ENCODE results near the gene ZFYVE28.
A peak's percentile ranks its signal among the peaks of the same experiment; 100 is the strongest.
"Not testable (repeated sequence)": the region's sequence is repeated elsewhere in the genome, so short reads cannot be mapped to it uniquely, and the experiment has no call there.

The ZFYVE28 gene

GRCh38 chr4:2284161-2284933, 134.1 kb downstream of the ZFYVE28 start:
- DNase-seq (ENCODE audit: extremely low spot score, insufficient read length, low read depth): no peak

GRCh38 chr4:2283199-2283711, 135.2 kb downstream of the ZFYVE28 start:
- no peak for DNase-seq (ENCODE audit: extremely low spot score, insufficient read length, low read depth)
- no peak for FAIRE-seq

More at GRCh38 chr4:2284161-2284933, 134.1 kb downstream of the ZFYVE28 start:
- no peak for FAIRE-seq

- peak; percentile 59 for FAIRE-seq
- DNase-seq (ENCODE audit: extremely low spot score, insufficient read length, low read depth): peak; percentile 22
Measured at GRCh38 chr4:2281575-2282343, 136.7 kb downstream of the ZFYVE28 start.

GRCh38 chr4:2280531-2281300, 137.7 kb downstream of the ZFYVE28 start:
- FAIRE-seq (no peak), DNase-seq (ENCODE audit: extremely low spot score, insufficient read length, low read depth) (no peak)

GRCh38 chr4:2277956-2278355, 140.5 kb downstream of the ZFYVE28 start:
- no peak for FAIRE-seq
- DNase-seq (ENCODE audit: extremely low spot score, insufficient read length, low read depth): no peak

GRCh38 chr4:2276581-2277325, 141.7 kb downstream of the ZFYVE28 start:
- DNase-seq (ENCODE audit: extremely low spot score, insufficient read length, low read depth) (no peak), FAIRE-seq (no peak)

GRCh38 chr4:2275546-2276251, 142.7 kb downstream of the ZFYVE28 start:
- DNase-seq (ENCODE audit: extremely low spot score, insufficient read length, low read depth) (no peak), FAIRE-seq (no peak)

GRCh38 chr4:2275044-2275397, 143.4 kb downstream of the ZFYVE28 start:
- not testable (repeated sequence) for FAIRE-seq; DNase-seq (ENCODE audit: extremely low spot score, insufficient read length, low read depth)

- DNase-seq (ENCODE audit: extremely low spot score, insufficient read length, low read depth) (no peak), FAIRE-seq (no peak)
Measured at GRCh38 chr4:2274320-2275043, 144.0 kb downstream of the ZFYVE28 start.

- FAIRE-seq: no peak
- DNase-seq (ENCODE audit: extremely low spot score, insufficient read length, low read depth): no peak
Measured at GRCh38 chr4:2273657-2274319, 144.7 kb downstream of the ZFYVE28 start.

- DNase-seq (ENCODE audit: extremely low spot score, insufficient read length, low read depth): no peak
- FAIRE-seq: no peak
Measured at GRCh38 chr4:2273221-2273620, 145.2 kb downstream of the ZFYVE28 start.

- DNase-seq (ENCODE audit: extremely low spot score, insufficient read length, low read depth): no peak
- no peak for FAIRE-seq
Measured at GRCh38 chr4:2272828-2273120, 145.7 kb downstream of the ZFYVE28 start.

GRCh38 chr4:2272026-2272827, 146.2 kb downstream of the ZFYVE28 start:
- no peak for FAIRE-seq
- DNase-seq (ENCODE audit: extremely low spot score, insufficient read length, low read depth): no peak

GRCh38 chr4:2271279-2272025, 147.0 kb downstream of the ZFYVE28 start:
- DNase-seq (ENCODE audit: extremely low spot score, insufficient read length, low read depth) (no peak), FAIRE-seq (no peak)

GRCh38 chr4:2270341-2271165, 147.9 kb downstream of the ZFYVE28 start:
- FAIRE-seq (no peak), DNase-seq (ENCODE audit: extremely low spot score, insufficient read length, low read depth) (no peak)

GRCh38 chr4:2269618-2270163, 148.8 kb downstream of the ZFYVE28 start:
- FAIRE-seq (no peak), DNase-seq (ENCODE audit: extremely low spot score, insufficient read length, low read depth) (no peak)
